Liver (tissue), 3 donors: Measurements from ENCODE around the gene RNF144A.

ENCODE experiments used
- EGR1 ChIP-seq, 2 donors: IDR thresholded peaks; 2 replicates each; pipeline ENCODE4 v1.6.1; 2016 to 2018; ENCODE audit warnings: antibody characterized with exemption in 2 of 2, low read depth in 2 of 2
- FOXA1 ChIP-seq: IDR thresholded peaks from 2 replicates; pipeline ENCODE4 v1.6.1; 2016; ENCODE audit warnings: antibody characterized with exemption
- RAD21 ChIP-seq, 2 donors: IDR thresholded peaks; 2 replicates each; pipeline ENCODE4 v1.6.1; 2016; ENCODE audit warnings: antibody characterized with exemption in 2 of 2, mild to moderate bottlenecking in 2 of 2
- TF ChIP-seq, protein P1 (sequence below): fragments of 150-350 bp; IDR thresholded peaks from 2 replicates; pipeline ENCODE4 v1.5.1; 2017; ENCODE audit warnings: improper control_type of control experiment, low read depth, low read length; ENCODE audit not compliant: missing input control
- donor health status: healthy.
- donor health status: healthy.

DNA sequence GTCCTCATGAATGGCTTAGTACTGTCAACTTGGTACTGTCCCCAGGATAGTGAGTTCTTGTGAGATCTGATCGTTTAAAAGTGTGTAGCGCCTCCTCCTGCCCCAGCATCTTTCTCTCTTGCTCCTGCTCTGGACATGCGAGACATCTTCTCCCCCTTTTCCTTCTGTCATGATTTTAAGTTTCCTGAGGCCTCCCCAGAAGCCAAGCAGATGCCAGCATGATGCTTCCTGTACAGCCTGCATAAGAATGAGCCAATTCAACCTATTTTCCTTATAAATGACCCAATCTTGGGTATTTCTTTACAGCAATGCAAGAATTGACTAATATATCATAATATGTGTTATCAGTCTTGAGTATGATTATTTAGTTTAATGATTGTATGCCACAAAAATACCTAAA is 43.2 kb upstream of the RNF144A start:
- TF ChIP-seq FOXA1, result no peak
- TF ChIP-seq EGR1 (IDR thresholded peaks at IDR 0.05; ENCODE audit: low read depth in 2 of 2), result no peak
- TF ChIP-seq, protein P1, sequence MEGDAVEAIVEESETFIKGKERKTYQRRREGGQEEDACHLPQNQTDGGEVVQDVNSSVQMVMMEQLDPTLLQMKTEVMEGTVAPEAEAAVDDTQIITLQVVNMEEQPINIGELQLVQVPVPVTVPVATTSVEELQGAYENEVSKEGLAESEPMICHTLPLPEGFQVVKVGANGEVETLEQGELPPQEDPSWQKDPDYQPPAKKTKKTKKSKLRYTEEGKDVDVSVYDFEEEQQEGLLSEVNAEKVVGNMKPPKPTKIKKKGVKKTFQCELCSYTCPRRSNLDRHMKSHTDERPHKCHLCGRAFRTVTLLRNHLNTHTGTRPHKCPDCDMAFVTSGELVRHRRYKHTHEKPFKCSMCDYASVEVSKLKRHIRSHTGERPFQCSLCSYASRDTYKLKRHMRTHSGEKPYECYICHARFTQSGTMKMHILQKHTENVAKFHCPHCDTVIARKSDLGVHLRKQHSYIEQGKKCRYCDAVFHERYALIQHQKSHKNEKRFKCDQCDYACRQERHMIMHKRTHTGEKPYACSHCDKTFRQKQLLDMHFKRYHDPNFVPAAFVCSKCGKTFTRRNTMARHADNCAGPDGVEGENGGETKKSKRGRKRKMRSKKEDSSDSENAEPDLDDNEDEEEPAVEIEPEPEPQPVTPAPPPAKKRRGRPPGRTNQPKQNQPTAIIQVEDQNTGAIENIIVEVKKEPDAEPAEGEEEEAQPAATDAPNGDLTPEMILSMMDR, result no peak
- no peak for TF ChIP-seq RAD21 (IDR thresholded peaks at IDR 0.05)
